PC-3 (cell line): ENCODE data around the gene FGD3. TPM values are rescaled to one million over a fixed set of nuclear protein-coding genes. Genes with fewer than 3 reads are reported as not detected.

Experiments
- ATAC-seq: fragments of 200-7000 bp; cut with Tn5 transposase; 2 replicates; pipeline ENCODE4 v1.9.1; 2020; ENCODE audit warnings: mild to moderate bottlenecking, moderate library complexity
- BruUV-seq: library from RNA; stranded (reverse); fragments of 400-500 nt; replicated peaks from 2 replicates; lab custom pipeline; 2021; lab: Mats Ljungman, UMichigan
- CTCF ChIA-PET: fragments of 300-600 bp; sonication (Branson Sonifier 250); formaldehyde crosslinking; loops from one replicate; lab custom pipeline; 2022; ENCODE audit warnings: antibody characterized with exemption; lab: Charles Lee
- POLR2A ChIA-PET: fragments of 300-600 bp; sonication (Branson Sonifier 250); formaldehyde crosslinking; loops from one replicate; lab custom pipeline; 2022; ENCODE audit warnings: antibody characterized with exemption; ENCODE audit not compliant: unreplicated experiment; lab: Charles Lee
- DNase-seq: peaks from one replicate; pipeline ENCODE4 v3.0.0-alpha.2; 2015
- H2AFZ ChIP-seq: fragments of 300-600 bp; sonication (generic); 2 replicates; pipeline ENCODE4 v1.6.0; 2016; ENCODE audit warnings: antibody characterized with exemption, low read length
- H3F3A ChIP-seq: fragments of 300-600 bp; sonication (generic); one replicate; pipeline ENCODE4 v1.6.0; 2017; ENCODE audit warnings: antibody characterized with exemption, low read length, control low read depth, mild to moderate bottlenecking; ENCODE audit not compliant: unreplicated experiment
- H3K27ac ChIP-seq: fragments of 300-600 bp; sonication (generic); 2 replicates; pipeline ENCODE4 v1.5.1; 2016; ENCODE audit warnings: mild to moderate bottlenecking, low read length
- H3K27me3 ChIP-seq: fragments of 300-600 bp; sonication (generic); 2 replicates; pipeline ENCODE4 v1.6.1; 2016; ENCODE audit warnings: low read length, mixed read lengths
- H3K36me3 ChIP-seq: fragments of 300-600 bp; sonication (generic); 2 replicates; pipeline ENCODE4 v1.6.1; 2016; ENCODE audit warnings: low read depth, mixed run types, low read length, mixed read lengths
- H3K4me1 ChIP-seq: fragments of 300-600 bp; sonication (generic); 2 replicates; pipeline ENCODE4 v1.5.1; 2016; ENCODE audit warnings: low read length; ENCODE audit not compliant: insufficient read depth
- H3K4me2 ChIP-seq: fragments of 300-600 bp; sonication (generic); 2 replicates; pipeline ENCODE4 v1.6.0; 2016; ENCODE audit warnings: low read length
- H3K4me3 ChIP-seq: fragments of 300-600 bp; sonication (generic); 2 replicates; pipeline ENCODE4 v1.5.1; 2016; ENCODE audit warnings: mild to moderate bottlenecking, low read length, mixed read lengths
- H3K79me2 ChIP-seq: fragments of 300-600 bp; sonication (generic); 2 replicates; pipeline ENCODE4 v1.6.1; 2017; ENCODE audit warnings: low read length, mixed read lengths
- H3K9ac ChIP-seq: fragments of 300-600 bp; sonication (generic); 2 replicates; pipeline ENCODE4 v1.6.0; 2016; ENCODE audit warnings: mild to moderate bottlenecking, low read length
- H3K9me2 ChIP-seq: fragments of 300-600 bp; sonication (generic); replicated peaks from 2 replicates; pipeline ENCODE4 v1.6.1; 2016; ENCODE audit warnings: mixed run types, low read length, mixed read lengths
- H3K9me3 ChIP-seq: fragments of 300-600 bp; sonication (generic); 2 replicates; pipeline ENCODE4 v1.6.1; 2016; ENCODE audit warnings: low read length, mixed read lengths
- H4K20me1 ChIP-seq: fragments of 300-600 bp; sonication (generic); 2 replicates; pipeline ENCODE4 v1.6.1; 2016; ENCODE audit warnings: low read length, mixed read lengths
- CTCF ChIP-seq: fragments of 300-600 bp; sonication (generic); conservative IDR thresholded peaks from 2 replicates; pipeline ENCODE4 v1.5.1; 2017; ENCODE audit warnings: antibody characterized with exemption, low read depth, mild to moderate bottlenecking, low read length
- EZH2 ChIP-seq: fragments of 300-600 bp; sonication (generic); IDR thresholded peaks from one replicate; pipeline ENCODE4 v1.6.1; 2017; ENCODE audit warnings: antibody characterized with exemption, mild to moderate bottlenecking, low read length; ENCODE audit not compliant: unreplicated experiment
- EZH2phosphoT487 ChIP-seq: fragments of 300-600 bp; sonication (generic); IDR thresholded peaks from 2 replicates; pipeline ENCODE4 v1.6.1; 2018; ENCODE audit warnings: mild to moderate bottlenecking, antibody characterized with exemption, low read length, borderline replicate concordance
- intact Hi-C: fragments of 100-400 bp; cut with micrococcal nuclease; formaldehyde crosslinking; loops from 2 replicates; pipeline ENCODE4 v1.9.0; 2023
- total RNA-seq: library from RNA; depleted of rRNA; stranded (reverse); fragments of >200 nt; gene quantifications from 2 replicates; pipeline ENCODE4 v1.2.3, GENCODE V29; 2014

Gene FGD3
- total RNA-seq, 1 experiment from 2014 or later: 5.4 TPM

GRCh38 chr9:93010704-93011103 is 63.4 kb downstream of the FGD3 start:
- Histone ChIP-seq H3K4me1 (no peaks in the 10 kb centered on the region), H3K9me3 (no peaks in the 10 kb centered on the region), H2AFZ (no peak overlapping the region), H4K20me1 (no peaks in the 10 kb centered on the region), H3K36me3 (no peaks in the 10 kb centered on the region), H3K4me3 (no peak overlapping the region), H3K27ac (no peak overlapping the region), H3K9ac (no peak overlapping the region), H3F3A (no peaks in the 10 kb centered on the region), H3K4me2 (no peak overlapping the region), H3K9me2 (no peaks in the 10 kb centered on the region), H3K27me3 (no peaks in the 10 kb centered on the region), H3K79me2 (no peaks in the 10 kb centered on the region)
- CTCF ChIA-PET: no interaction called here
- TF ChIP-seq CTCF (no peak), EZH2phosphoT487 (no peak), EZH2 (no peak)
- intact Hi-C loops: no loop called here
- DNase-seq (no peak), ATAC-seq (no peak)
- POLR2A ChIA-PET: no interaction called here
- BruUV-seq: no TSS peak

- Histone ChIP-seq H3K9me2 (no peaks in the 10 kb centered on the region), H3K4me1 (no peaks in the 10 kb centered on the region), H3F3A (no peaks in the 10 kb centered on the region), H3K9ac (no peak overlapping the region), H3K27ac (no peak overlapping the region), H2AFZ (no peak overlapping the region), H3K36me3 (no peaks in the 10 kb centered on the region), H3K9me3 (no peaks in the 10 kb centered on the region), H3K4me3 (no peak overlapping the region), H4K20me1 (no peaks in the 10 kb centered on the region), H3K79me2 (no peaks in the 10 kb centered on the region), H3K27me3 (no peaks in the 10 kb centered on the region), H3K4me2 (no peak overlapping the region)
- ATAC-seq (no peak), DNase-seq (no peak)
- intact Hi-C loops: no loop called here
- TF ChIP-seq EZH2phosphoT487 (no peak), CTCF (no peak), EZH2 (no peak)
- BruUV-seq: no TSS peak
- ChIA-PET POLR2A (no interaction called here), CTCF (no interaction called here)
These were observed 63.8 kb downstream of the FGD3 start for GRCh38 chr9:93011114-93011513.

- Histone ChIP-seq H3K27me3 (no peaks in the 10 kb centered on the region), H3K36me3 (no peaks in the 10 kb centered on the region), H3K79me2 (no peaks in the 10 kb centered on the region), H3K4me1 (no peaks in the 10 kb centered on the region), H2AFZ (no peak overlapping the region), H3K4me2 (no peak overlapping the region), H3K9ac (no peak overlapping the region), H3K27ac (no peak overlapping the region), H3K9me2 (no peaks in the 10 kb centered on the region), H3K4me3 (no peak overlapping the region), H3K9me3 (no peaks in the 10 kb centered on the region), H4K20me1 (no peaks in the 10 kb centered on the region), H3F3A (no peaks in the 10 kb centered on the region)
- DNase-seq (no peak), ATAC-seq (no peak)
- CTCF ChIA-PET: no interaction called here
- POLR2A ChIA-PET: no interaction called here
- TF ChIP-seq CTCF (no peak), EZH2phosphoT487 (no peak)
- BruUV-seq: no TSS peak
- intact Hi-C loops: no loop called here
These were observed 65.9 kb downstream of the FGD3 start for GRCh38 chr9:93012963-93013855.
